GM23248 (cell line): ENCODE data around the gene FRAS1.

Experiments
- EZH2 ChIP-seq: fragments of 200-600 bp; sonication (generic); IDR thresholded peaks from 2 replicates; pipeline ENCODE4 v1.6.1; 2018; ENCODE audit warnings: antibody characterized with exemption, mild to moderate bottlenecking; ENCODE audit not compliant: insufficient read depth, poor library complexity, severe bottlenecking
- EZH2phosphoT487 ChIP-seq: fragments of 200-600 bp; sonication (generic); IDR thresholded peaks from 2 replicates; pipeline ENCODE4 v1.6.1; 2018; ENCODE audit warnings: antibody characterized with exemption, moderate library complexity, mild to moderate bottlenecking, low read depth; ENCODE audit not compliant: insufficient read depth

DNA sequence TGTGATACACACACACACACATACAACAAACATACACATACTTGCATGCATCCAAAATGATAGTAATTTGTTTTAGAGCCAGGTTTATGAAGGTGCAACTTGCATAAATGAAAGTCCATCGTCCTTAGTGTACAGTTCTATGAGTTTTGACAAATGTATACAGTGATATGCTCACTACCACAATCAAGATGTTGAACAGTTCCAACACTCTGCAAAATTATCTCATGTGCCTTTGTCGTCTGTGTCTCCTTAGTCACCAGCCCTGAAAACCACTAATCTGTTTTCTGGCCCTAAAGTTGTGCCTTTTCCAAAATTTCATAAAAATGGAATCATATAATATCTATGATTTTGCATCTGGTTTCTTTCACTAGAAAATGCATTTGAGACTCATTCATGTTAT is 426.7 kb downstream of the FRAS1 start:
- TF ChIP-seq EZH2 (no peak), EZH2phosphoT487 (no peak)
